Left lung (tissue), 10 donors: Measurements from ENCODE around the gene MCRIP2. TPM values are rescaled to one million over a fixed set of nuclear protein-coding genes. Genes with fewer than 3 reads are reported as not detected.

Experiments used
- ATAC-seq: fragments of 200-7000 bp; cut with Tn5 transposase; one replicate; pipeline ENCODE4 v1.9.1; 2020; ENCODE audit warnings: moderate library complexity
- DNase-seq, 4 donors: peaks; one replicate each; pipeline ENCODE4 v3.0.0-alpha.2; 2013 to 2020
- H3K27ac ChIP-seq, 2 donors: fragments of 200-600 bp; sonication (generic) in 1 of 2; one replicate each; pipeline versions ENCODE4 v1.5.0 to v1.8.0; 2020 to 2021
- H3K27me3 ChIP-seq, 2 donors: fragments of 200-600 bp; sonication (generic) in 1 of 2; one replicate each; pipeline versions ENCODE4 v1.5.0 to v1.8.0; 2020 to 2021
- H3K36me3 ChIP-seq, 2 donors: fragments of 200-600 bp; sonication (generic) in 1 of 2; one replicate each; pipeline versions ENCODE4 v1.5.0 to v1.8.0; 2020 to 2021
- H3K4me1 ChIP-seq, 2 donors: fragments of 200-600 bp; one replicate each; pipeline ENCODE4 v1.8.0; 2021
- H3K4me3 ChIP-seq, 2 donors: fragments of 200-600 bp; sonication (generic) in 1 of 2; one replicate each; pipeline versions ENCODE4 v1.5.0 to v1.8.0; 2020 to 2021; ENCODE audit warnings: mild to moderate bottlenecking in 1 of 2
- H3K9me3 ChIP-seq, 2 donors: fragments of 200-600 bp; sonication (generic) in 1 of 2; one replicate each; pipeline versions ENCODE4 v1.5.0 to v1.8.0; 2020 to 2021
- CTCF ChIP-seq, 2 donors: fragments of 200-600 bp; sonication (generic) in 1 of 2; IDR thresholded peaks; one replicate each; pipeline versions ENCODE4 v1.5.0 to v1.8.0; 2021; ENCODE audit warnings: antibody characterized with exemption in 2 of 2
- intact Hi-C, 2 donors: fragments of 100-400 bp; cut with DNase I; formaldehyde crosslinking; loops; one replicate each; pipeline versions ENCODE4 v1.11.2 to v1.14.2; 2022
- polyA plus RNA-seq, 6 donors: library from polyadenylated mRNA; unstranded; fragments of 120-200 nt; gene quantifications; one replicate each; pipeline ENCODE4 v1.2.1, GENCODE V29; 2013; ENCODE audit not compliant: insufficient read length in 6 of 6
- total RNA-seq, 2 donors: library from RNA; stranded (reverse); fragmentation: NEBNext Ultra II Directional; extraction: Animal tissue kit (Norgen Biotek cat#: 25700); gene quantifications; one replicate each; pipeline ENCODE4 v1.2.1, GENCODE V29; 2021
- donor health status: DM: no; HTN: yes; CAD: no.
- donor health status: DM: no; HTN: no; CAD: no.

MCRIP2 gene
- total and polyA plus RNA-seq, 8 donors, result 6.8 to 42.5 (median 12.1) TPM

GRCh38 chr16:658679-659571 is 17.3 kb downstream of the MCRIP2 start:
- no peak overlapping the region for H3K4me3 ChIP-seq
- DNase-seq (no peak), ATAC-seq (no peak)
- H3K9me3 ChIP-seq, result no peaks in the 10 kb centered on the region
- no peak for TF ChIP-seq CTCF (IDR thresholded peaks at IDR 0.05)
- H3K27me3 ChIP-seq, result no peaks in the 10 kb centered on the region
- peaks cover 0 to 48% of the 10 kb centered on the region in 2 donors for H3K36me3 ChIP-seq
- no peak overlapping the region for H3K27ac ChIP-seq
- peaks cover 3 to 17% of the 10 kb centered on the region in 2 donors for H3K4me1 ChIP-seq
- intact Hi-C loops, result no loop called here

GRCh38 chr16:659618-660017 is 18.0 kb downstream of the MCRIP2 start:
- Histone ChIP-seq H3K9me3 (no peaks in the 10 kb centered on the region), H3K4me3 (no peak overlapping the region), H3K27ac (no peak overlapping the region), H3K4me1 (peaks cover 3 to 17% of the 10 kb centered on the region in 2 donors), H3K27me3 (no peaks in the 10 kb centered on the region), H3K36me3 (peaks cover 0 to 47% of the 10 kb centered on the region in 2 donors)
- no peak for TF ChIP-seq CTCF (IDR thresholded peaks at IDR 0.05)
- ATAC-seq, result no peak
- no peak for DNase-seq
- intact Hi-C loops, result loop anchor here in 1 of 2 donors (5.0 kb wide), 1 partner anchor 82 kb away; no protein-coding TSS in a partner anchor

GRCh38 chr16:660132-660458 is 18.5 kb downstream of the MCRIP2 start:
- intact Hi-C loops, result loop anchor here in 1 of 2 donors (5.0 kb wide), 1 partner anchor 83 kb away; no protein-coding TSS in a partner anchor
- DNase-seq (no peak), ATAC-seq (no peak)
- Histone ChIP-seq H3K4me3 (peak overlapping the region in 1 of 2 donors; percentile 26), H3K36me3 (peaks cover 0 to 42% of the 10 kb centered on the region in 2 donors), H3K27ac (peak overlapping the region in 1 of 2 donors; percentile 58), H3K4me1 (peaks cover 3 to 17% of the 10 kb centered on the region in 2 donors), H3K27me3 (no peaks in the 10 kb centered on the region), H3K9me3 (no peaks in the 10 kb centered on the region)
- TF ChIP-seq CTCF (IDR thresholded peaks at IDR 0.05), result no peak

GRCh38 chr16:660459-661183 is 19.0 kb downstream of the MCRIP2 start:
- Histone ChIP-seq H3K4me3 (peak overlapping the region in 1 of 2 donors; percentile 26), H3K27me3 (no peaks in the 10 kb centered on the region), H3K4me1 (peaks cover 3 to 17% of the 10 kb centered on the region in 2 donors), H3K27ac (peak overlapping the region; percentile 44 to 58), H3K36me3 (peaks cover 0 to 37% of the 10 kb centered on the region in 2 donors), H3K9me3 (no peaks in the 10 kb centered on the region)
- ATAC-seq (peak; percentile 94), DNase-seq (peak in 3 of 4 donors; percentile 74 to 95 (median 91))
- intact Hi-C loops, result loop anchor here in 1 of 2 donors (5.0 kb wide), 1 partner anchor 83 kb away; no protein-coding TSS in a partner anchor
- peak; percentile 31 to 76 for TF ChIP-seq CTCF (IDR thresholded peaks at IDR 0.05)
